B cell (primary cell): ENCODE results near the gene NPPB.

ENCODE experiments used
- EZH2 ChIP-seq: IDR thresholded peaks from 2 replicates; pipeline ENCODE4 v1.6.1; 2012; ENCODE audit warnings: borderline replicate concordance, low read depth, mild to moderate bottlenecking, moderate library complexity, low read length; ENCODE audit not compliant: insufficient read depth, poor library complexity, severe bottlenecking
- TF ChIP-seq, protein P1 (sequence below): fragments of 200-600 bp; IDR thresholded peaks from one replicate; pipeline ENCODE4 v1.8.0; 2022; ENCODE audit warnings: antibody characterized with exemption, mild to moderate bottlenecking

GRCh38 chr1:11857164-11857851 is 1.4 kb downstream of the NPPB start:
- no peak for TF ChIP-seq EZH2
- TF ChIP-seq, protein P1, sequence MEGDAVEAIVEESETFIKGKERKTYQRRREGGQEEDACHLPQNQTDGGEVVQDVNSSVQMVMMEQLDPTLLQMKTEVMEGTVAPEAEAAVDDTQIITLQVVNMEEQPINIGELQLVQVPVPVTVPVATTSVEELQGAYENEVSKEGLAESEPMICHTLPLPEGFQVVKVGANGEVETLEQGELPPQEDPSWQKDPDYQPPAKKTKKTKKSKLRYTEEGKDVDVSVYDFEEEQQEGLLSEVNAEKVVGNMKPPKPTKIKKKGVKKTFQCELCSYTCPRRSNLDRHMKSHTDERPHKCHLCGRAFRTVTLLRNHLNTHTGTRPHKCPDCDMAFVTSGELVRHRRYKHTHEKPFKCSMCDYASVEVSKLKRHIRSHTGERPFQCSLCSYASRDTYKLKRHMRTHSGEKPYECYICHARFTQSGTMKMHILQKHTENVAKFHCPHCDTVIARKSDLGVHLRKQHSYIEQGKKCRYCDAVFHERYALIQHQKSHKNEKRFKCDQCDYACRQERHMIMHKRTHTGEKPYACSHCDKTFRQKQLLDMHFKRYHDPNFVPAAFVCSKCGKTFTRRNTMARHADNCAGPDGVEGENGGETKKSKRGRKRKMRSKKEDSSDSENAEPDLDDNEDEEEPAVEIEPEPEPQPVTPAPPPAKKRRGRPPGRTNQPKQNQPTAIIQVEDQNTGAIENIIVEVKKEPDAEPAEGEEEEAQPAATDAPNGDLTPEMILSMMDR, result no peak
